Activated CD4-positive, alpha-beta T cell treated with anti-CD3 and anti-CD28 coated beads, Interleukin-2, amount 50 U/mL, for 1 hour (primary cell): ENCODE measurements around the gene KMT2E.
"Not testable (repeated sequence)": the region's sequence is repeated elsewhere in the genome, so short reads cannot be mapped to it uniquely, and the experiment has no call there.

Source experiments
- DNase-seq: peaks from one replicate; pipeline ENCODE4 v3.0.0-alpha.2; 2020

Gene KMT2E

GRCh38 chr7:105028941-105029340, 14.9 kb downstream of the KMT2E start:
- DNase-seq = not testable (repeated sequence)

- no peak for DNase-seq
Observed at GRCh38 chr7:105030447-105030846, 16.4 kb downstream of the KMT2E start.

GRCh38 chr7:105032553-105033214, 18.7 kb downstream of the KMT2E start:
- DNase-seq = no peak

- no peak for DNase-seq
Observed at GRCh38 chr7:105035349-105035748, 21.3 kb downstream of the KMT2E start.

- DNase-seq = no peak
Observed at GRCh38 chr7:105036217-105037168, 22.5 kb downstream of the KMT2E start.

- no peak for DNase-seq
Observed at GRCh38 chr7:105037319-105037718, 23.3 kb downstream of the KMT2E start.

GRCh38 chr7:105044449-105045070, 30.6 kb downstream of the KMT2E start:
- DNase-seq = no peak

- DNase-seq = no peak
Observed at GRCh38 chr7:105046414-105046813, 32.4 kb downstream of the KMT2E start.

GRCh38 chr7:105047932-105048331, 33.9 kb downstream of the KMT2E start:
- no peak for DNase-seq

- no peak for DNase-seq
Observed at GRCh38 chr7:105050493-105050892, 36.5 kb downstream of the KMT2E start.

GRCh38 chr7:105050899-105051298, 36.9 kb downstream of the KMT2E start:
- not testable (repeated sequence) for DNase-seq

- DNase-seq = no peak
Observed at GRCh38 chr7:105055084-105055483, 41.1 kb downstream of the KMT2E start.

GRCh38 chr7:105055621-105056020, 41.6 kb downstream of the KMT2E start:
- DNase-seq = no peak

GRCh38 chr7:105057472-105057871, 43.5 kb downstream of the KMT2E start:
- no peak for DNase-seq

- DNase-seq = no peak
Observed at GRCh38 chr7:105060437-105060836, 46.4 kb downstream of the KMT2E start.

- no peak for DNase-seq
Observed at GRCh38 chr7:105060923-105061322, 46.9 kb downstream of the KMT2E start.

- no peak for DNase-seq
Observed at GRCh38 chr7:105065104-105065503, 51.1 kb downstream of the KMT2E start.

GRCh38 chr7:105067691-105068090, 53.7 kb downstream of the KMT2E start:
- no peak for DNase-seq

- no peak for DNase-seq
Observed at GRCh38 chr7:105068886-105069285, 54.9 kb downstream of the KMT2E start.

GRCh38 chr7:105073143-105073542, 59.1 kb downstream of the KMT2E start:
- DNase-seq = no peak

- DNase-seq = no peak
Observed at GRCh38 chr7:105079348-105079747, 65.3 kb downstream of the KMT2E start.

GRCh38 chr7:105084581-105084980, 70.6 kb downstream of the KMT2E start:
- DNase-seq = no peak

GRCh38 chr7:105086850-105087249, 72.8 kb downstream of the KMT2E start:
- no peak for DNase-seq

- DNase-seq = no peak
Observed at GRCh38 chr7:105087981-105088380, 74.0 kb downstream of the KMT2E start.
